Measurements from ENCODE around the gene ELFN1. TPM values are rescaled to one million over a fixed set of nuclear protein-coding genes. Genes with fewer than 3 reads are reported as not detected.

ELFN1 gene
- total and polyA plus RNA-seq, 9 of the 15 experiments (the other 6 are each of a cell fraction or from before 2014, with no cell fraction given): 0.04 to 0.64 (median 0.18) TPM; not detected in 2

DNA sequence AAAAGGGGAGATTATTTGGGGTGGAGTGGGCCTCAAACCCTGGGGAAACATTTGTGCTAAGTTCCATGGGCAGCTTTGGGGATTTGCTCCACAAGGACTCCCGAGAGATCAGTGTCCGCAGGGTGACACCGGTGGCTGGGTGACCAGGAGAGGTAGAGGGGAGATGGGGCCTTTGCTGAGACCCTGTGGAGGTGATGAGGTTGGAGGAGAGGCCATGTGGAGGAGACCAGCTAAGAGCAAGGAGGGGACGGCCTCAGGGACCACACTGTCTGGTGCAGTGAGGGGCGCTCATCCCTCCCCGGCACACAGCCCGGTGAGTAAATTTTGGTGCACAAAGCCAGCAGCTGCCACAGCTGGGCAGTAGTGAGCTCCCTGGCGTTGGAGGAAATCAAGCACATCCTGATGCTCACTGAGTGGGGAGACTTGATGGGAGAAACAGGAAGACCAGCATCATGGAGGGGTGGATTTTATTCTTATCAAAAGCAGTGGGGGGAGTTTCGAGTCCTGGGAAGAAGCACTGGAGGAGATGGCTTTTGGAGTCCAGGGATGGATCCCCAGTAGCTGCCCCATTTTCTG, 20.2 kb upstream of the ELFN1 start (continued):
- TF ChIP-seq, protein P1, sequence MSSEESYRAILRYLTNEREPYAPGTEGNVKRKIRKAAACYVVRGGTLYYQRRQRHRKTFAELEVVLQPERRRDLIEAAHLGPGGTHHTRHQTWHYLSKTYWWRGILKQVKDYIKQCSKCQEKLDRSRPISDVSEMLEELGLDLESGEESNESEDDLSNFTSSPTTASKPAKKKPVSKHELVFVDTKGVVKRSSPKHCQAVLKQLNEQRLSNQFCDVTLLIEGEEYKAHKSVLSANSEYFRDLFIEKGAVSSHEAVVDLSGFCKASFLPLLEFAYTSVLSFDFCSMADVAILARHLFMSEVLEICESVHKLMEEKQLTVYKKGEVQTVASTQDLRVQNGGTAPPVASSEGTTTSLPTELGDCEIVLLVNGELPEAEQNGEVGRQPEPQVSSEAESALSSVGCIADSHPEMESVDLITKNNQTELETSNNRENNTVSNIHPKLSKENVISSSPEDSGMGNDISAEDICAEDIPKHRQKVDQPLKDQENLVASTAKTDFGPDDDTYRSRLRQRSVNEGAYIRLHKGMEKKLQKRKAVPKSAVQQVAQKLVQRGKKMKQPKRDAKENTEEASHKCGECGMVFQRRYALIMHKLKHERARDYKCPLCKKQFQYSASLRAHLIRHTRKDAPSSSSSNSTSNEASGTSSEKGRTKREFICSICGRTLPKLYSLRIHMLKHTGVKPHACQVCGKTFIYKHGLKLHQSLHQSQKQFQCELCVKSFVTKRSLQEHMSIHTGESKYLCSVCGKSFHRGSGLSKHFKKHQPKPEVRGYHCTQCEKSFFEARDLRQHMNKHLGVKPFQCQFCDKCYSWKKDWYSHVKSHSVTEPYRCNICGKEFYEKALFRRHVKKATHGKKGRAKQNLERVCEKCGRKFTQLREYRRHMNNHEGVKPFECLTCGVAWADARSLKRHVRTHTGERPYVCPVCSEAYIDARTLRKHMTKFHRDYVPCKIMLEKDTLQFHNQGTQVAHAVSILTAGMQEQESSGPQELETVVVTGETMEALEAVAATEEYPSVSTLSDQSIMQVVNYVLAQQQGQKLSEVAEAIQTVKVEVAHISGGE (CRISPR knock-in tag; IDR thresholded peaks at IDR 0.05): no peak
- TF ChIP-seq RUNX1 (IDR thresholded peaks at IDR 0.05; ENCODE audit: low read depth): no peak
- no peak for TF ChIP-seq CEBPG (CRISPR knock-in tag; IDR thresholded peaks at IDR 0.05)
- TF ChIP-seq CEBPG (tag; conservative IDR thresholded peaks at IDR 0.05 in 1 of 2, IDR thresholded peaks at IDR 0.05 in 1 of 2): no peak
- no peak for TF ChIP-seq BDP1 (IDR thresholded peaks at IDR 0.05; ENCODE audit: insufficient read depth, insufficient read length)
- TF ChIP-seq IFI16 (CRISPR knock-in tag; IDR thresholded peaks at IDR 0.05): no peak
- TF ChIP-seq OTX1 (CRISPR knock-in tag; IDR thresholded peaks at IDR 0.05): no peak
- no peak for TF ChIP-seq POLR2B (IDR thresholded peaks at IDR 0.05; ENCODE audit: low read depth, partially characterized antibody)
- TF ChIP-seq ZNF583 (CRISPR knock-in tag; IDR thresholded peaks at IDR 0.05): no peak
- TF ChIP-seq KLF13 (tag; IDR thresholded peaks at IDR 0.05; ENCODE audit: borderline replicate concordance, low read depth): no peak
- TF ChIP-seq TFAM (CRISPR knock-in tag; conservative IDR thresholded peaks at IDR 0.05): no peak
- TF ChIP-seq RBFOX2 (IDR thresholded peaks at IDR 0.05; ENCODE audit: low read depth, low read length): no peak
- no peak for TF ChIP-seq FOXK2 (conservative IDR thresholded peaks at IDR 0.05 in 1 of 2, IDR thresholded peaks at IDR 0.05 in 1 of 2; ENCODE audit: low read depth in 2 of 2)
- no peak for TF ChIP-seq ZNF253 (CRISPR knock-in tag; conservative IDR thresholded peaks at IDR 0.05)
- TF ChIP-seq SP2 (IDR thresholded peaks at IDR 0.05; ENCODE audit: extremely low read depth, low read depth, low read length, poor library complexity, severe bottlenecking): no peak
- TF ChIP-seq, protein P2, sequence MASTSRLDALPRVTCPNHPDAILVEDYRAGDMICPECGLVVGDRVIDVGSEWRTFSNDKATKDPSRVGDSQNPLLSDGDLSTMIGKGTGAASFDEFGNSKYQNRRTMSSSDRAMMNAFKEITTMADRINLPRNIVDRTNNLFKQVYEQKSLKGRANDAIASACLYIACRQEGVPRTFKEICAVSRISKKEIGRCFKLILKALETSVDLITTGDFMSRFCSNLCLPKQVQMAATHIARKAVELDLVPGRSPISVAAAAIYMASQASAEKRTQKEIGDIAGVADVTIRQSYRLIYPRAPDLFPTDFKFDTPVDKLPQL (IDR thresholded peaks at IDR 0.05; ENCODE audit: extremely low read depth, insufficient read length): no peak
- TF ChIP-seq KLF10 (CRISPR knock-in tag; IDR thresholded peaks at IDR 0.05): no peak
- peak; percentile 35 for TF ChIP-seq RBM25 (IDR thresholded peaks at IDR 0.05; ENCODE audit: low read depth, low read length, severe bottlenecking)
- no peak for TF ChIP-seq XRCC5 (IDR thresholded peaks at IDR 0.05; ENCODE audit: low read depth, low read length)
- no peak for TF ChIP-seq GABPB2 (CRISPR knock-in tag; conservative IDR thresholded peaks at IDR 0.05)
- no peak for TF ChIP-seq GATAD2B (IDR thresholded peaks at IDR 0.05; ENCODE audit: borderline replicate concordance)
- peak; percentile 18 for TF ChIP-seq ZFP36 (IDR thresholded peaks at IDR 0.05; ENCODE audit: low read depth, low read length, partially characterized antibody)
- TF ChIP-seq ZFX (CRISPR knock-in tag; IDR thresholded peaks at IDR 0.05): no peak
- TF ChIP-seq KDM1A (IDR thresholded peaks at IDR 0.05): 0 out of 4 replicates have a peak, but pooled peaks of 1 of the 2 experiments have one; percentile 18
